HG03521 (cell line): ENCODE measurements around the gene GPR21.

ENCODE experiments used
- ATAC-seq: cut with Tn5 transposase; IDR thresholded peaks from one replicate; pipeline ENCODE4 v1.9.1; 2021; ENCODE audit warnings: mild to moderate bottlenecking, moderate library complexity; ENCODE audit not compliant: unreplicated experiment

The GPR21 gene

DNA sequence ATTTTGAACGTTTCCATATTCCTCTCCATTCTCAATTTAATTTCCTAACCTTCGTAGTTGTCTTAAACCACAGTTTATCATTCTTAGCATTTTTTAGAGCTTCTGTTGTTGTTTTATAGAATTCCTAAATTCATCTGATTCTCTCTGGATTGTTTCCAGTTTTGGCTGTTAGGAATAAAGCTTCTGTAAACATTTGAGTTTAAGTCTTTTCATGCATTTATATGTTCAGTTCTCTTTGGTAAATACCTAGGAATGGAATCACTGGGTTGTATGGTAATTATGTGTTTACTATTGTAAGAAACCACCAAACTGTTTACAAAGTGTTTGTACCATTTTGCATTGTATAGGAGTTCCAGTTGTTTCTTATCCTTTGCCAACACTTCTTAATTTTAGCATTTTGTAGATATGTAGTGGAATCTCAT lies 29.7 kb downstream of the GPR21 start:
- no peak for ATAC-seq

DNA sequence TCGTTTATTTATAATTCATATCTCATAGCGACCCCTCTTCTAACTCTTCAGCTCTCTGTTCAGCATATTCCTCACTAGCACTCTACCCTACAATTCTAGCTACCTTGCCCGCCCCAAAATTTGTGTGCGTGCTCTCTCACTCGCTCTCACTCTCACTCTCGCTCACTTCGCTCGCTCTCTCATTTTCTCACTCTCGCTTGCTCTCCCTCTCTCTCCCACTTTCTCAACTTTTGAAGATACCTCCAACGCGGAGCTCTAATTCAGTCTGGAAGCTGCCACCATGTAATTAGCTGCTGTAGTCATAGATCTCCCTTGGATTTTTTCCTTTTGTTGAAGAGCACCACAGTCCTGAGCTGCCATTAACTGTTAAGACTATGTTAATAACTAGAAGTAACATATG lies 30.4 kb downstream of the GPR21 start:
- no peak for ATAC-seq

DNA sequence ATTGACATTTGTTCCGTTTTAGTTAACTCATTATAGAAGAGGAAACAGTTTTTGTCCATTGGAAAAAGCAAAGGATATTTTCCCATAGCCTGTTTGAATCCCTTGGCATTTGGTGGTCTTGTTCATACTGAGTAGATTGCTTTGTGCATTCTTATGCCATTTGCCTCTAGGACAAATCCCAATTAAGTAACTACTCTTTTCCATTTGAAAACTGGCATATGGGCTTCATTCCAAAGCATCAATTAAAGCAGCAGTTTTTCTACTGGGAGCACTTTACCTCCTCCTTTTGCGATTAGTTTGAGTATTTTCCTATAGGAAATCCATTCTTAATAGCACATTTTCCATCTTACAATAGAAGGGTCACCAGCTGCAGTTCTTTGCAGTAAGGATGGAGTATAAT lies 31.2 kb downstream of the GPR21 start:
- no peak for ATAC-seq

DNA sequence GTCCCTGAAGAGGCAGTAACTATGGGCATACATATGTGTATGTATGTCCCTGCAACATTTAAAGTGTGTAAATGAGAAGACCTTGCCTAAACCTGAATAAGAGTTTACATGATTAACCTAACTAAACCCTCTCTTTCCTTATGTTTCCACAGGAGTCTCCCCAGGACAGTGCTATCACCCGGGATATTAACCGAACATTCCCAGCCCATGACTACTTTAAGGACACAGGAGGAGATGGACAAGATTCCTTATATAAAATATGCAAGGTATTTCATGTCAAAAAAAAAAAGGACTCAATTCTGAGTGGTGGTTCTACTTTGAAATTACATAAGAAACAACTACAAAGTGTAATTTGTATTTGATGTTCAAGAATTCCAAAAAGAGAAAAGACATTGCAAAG lies 31.7 kb downstream of the GPR21 start:
- ATAC-seq, result no peak

DNA sequence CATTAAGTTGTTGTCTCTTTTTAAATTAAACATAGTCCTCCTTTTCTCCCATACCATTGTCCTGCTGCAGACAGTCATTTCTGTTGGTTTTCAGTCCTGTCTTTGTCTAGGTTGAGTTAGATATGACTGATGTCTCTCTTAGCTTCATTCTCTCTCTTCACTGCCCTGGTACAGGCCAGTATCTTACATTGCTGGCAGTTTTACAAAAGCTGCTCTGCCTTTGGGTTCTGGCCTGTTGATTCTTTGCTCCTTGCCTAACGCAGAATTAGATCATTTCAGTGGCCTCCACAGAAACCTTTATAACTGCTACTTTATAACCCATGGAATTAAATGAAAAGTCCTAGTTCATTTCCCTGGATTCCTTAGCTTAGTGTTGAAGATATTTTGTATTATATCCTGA lies 33.7 kb downstream of the GPR21 start:
- ATAC-seq, result no peak

DNA sequence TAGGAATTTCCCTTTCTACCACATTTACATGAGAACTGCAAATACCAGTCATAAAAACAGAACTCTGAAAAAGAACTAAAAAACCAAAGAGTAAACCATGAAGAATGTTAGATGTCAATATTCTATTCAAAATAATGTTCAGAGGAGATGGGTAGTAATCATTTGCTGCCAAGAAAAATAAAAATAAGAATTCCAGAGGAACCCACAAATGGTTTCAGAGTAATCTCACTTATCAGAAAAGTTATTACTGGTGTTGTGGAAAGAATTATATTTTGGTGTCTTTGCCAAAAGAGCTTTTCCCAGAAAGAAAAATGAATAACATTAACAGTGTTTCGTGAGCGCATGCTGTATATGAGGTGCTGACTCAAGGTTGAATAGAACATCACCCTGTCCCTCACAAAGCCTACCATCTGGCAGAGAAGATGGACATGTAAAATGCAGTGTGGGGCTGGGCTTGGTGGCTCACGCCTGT lies 35.6 kb downstream of the GPR21 start:
- ATAC-seq, result no peak

DNA sequence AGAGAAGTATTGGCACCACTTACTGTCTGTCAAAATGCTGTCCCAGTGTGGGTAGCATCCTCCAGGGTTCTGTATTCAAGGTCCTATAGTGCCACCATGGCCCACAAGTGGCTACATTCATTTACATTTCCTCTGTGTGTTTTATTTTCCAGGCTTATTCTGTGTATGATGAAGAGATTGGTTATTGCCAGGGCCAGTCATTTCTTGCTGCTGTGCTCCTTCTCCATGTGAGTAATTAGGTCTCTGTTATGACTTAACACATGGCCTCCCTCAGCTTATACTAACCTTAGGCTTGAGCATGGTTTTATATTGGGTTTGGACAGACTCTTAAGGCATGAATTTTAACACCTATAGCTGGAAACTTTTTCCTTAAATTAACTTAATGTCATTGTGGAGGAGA lies 36.7 kb downstream of the GPR21 start:
- ATAC-seq, result no peak

DNA sequence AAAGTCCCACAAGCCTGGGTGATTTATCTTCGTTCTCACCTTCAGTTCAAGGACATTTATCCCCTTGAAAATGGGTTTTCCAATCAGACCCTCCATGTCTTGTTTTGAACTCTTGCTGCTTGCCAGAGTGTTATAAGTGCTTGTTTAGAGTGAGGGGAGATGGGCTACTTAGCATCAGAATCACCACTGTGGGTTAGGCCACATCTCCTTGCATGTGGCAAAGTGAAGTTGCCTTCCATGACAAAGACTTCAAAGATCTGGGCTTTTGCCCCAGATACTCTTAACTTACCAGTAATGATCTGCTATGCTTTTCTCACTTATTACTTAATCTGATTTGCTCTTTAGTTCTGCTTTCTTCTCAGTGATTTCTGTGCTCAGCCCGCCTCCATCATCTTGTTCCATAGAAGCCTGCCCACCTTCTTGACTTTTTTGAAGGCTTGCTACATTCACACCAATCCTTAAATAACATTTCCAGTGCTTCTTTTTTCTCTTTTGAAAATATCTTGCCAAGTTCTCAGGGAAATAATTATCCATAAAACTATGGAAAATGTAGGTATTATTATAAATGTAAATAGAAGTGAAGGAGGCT lies 39.0 kb downstream of the GPR21 start:
- ATAC-seq, result no peak

DNA sequence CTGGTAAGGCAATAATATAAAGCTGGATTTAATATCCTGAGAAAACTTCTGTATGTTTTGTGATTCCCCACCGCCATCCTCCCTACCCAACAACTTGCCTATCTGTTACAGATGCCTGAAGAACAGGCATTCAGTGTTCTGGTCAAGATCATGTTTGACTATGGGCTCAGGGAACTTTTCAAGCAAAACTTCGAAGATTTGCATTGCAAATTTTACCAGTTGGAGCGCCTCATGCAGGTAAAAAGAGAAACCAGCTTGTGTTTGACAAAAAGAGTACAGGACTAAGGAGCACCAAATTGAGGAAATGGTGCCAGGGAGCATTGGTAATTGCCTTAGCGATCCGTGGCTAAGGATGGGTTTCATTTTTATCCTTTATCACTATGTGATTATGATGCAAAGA lies 40.0 kb downstream of the GPR21 start:
- no peak for ATAC-seq

DNA sequence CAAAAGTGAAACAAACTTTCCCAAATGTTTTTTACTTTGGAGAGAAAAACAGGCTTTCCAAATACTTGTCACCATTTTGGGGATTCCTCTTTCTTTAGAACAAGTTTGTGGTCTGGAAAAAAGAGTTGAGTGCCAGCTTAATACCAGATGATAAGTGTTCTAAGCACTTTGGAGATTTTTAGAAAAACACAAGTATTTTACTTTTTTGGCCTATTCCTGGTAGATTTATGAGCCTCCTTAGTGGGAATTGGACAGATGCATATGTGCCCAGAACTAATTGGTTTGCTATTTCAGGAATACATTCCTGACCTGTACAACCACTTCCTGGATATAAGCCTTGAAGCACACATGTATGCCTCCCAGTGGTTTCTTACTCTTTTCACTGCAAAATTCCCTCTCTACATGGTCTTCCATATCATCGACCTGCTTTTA lies 40.5 kb downstream of the GPR21 start:
- ATAC-seq, result no peak

DNA sequence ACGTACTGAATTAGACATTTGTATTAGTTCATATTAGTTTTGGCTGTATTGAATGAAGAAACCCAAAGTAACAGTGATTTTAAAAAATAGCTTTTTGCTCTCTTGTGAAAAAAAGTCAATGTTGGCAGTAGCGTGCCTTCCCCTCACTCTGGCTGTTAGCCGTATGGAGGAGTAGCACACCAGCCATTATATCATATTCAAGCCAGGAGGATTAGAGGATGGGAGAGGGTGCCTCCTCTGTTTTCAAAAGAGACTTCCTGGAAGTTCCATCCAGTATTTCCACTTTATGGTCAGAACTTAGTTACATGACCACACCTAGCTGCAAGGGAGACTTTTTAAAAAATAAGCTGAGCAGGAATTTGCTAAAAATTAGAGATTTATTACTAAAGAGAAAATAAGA lies 41.2 kb downstream of the GPR21 start:
- ATAC-seq, result no peak

DNA sequence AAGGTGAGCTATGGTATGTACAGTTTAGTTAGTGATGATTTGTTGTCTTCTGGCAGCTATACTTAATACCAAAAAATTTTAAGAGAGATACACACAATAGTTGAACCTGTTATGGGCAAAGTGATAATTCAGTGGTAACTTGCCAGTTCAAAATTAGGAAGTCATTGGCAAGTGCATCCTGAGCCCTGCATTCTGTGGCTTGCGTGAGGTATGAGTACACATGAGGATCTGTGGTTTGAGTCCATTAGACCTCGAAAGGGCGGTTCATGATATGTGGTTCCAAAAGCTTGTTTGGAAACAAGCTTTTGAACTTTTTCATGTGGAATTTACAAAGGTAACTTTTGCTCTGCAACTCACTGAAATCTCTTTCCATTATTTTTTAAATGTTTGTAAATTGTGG lies 47.0 kb downstream of the GPR21 start:
- no peak for ATAC-seq

DNA sequence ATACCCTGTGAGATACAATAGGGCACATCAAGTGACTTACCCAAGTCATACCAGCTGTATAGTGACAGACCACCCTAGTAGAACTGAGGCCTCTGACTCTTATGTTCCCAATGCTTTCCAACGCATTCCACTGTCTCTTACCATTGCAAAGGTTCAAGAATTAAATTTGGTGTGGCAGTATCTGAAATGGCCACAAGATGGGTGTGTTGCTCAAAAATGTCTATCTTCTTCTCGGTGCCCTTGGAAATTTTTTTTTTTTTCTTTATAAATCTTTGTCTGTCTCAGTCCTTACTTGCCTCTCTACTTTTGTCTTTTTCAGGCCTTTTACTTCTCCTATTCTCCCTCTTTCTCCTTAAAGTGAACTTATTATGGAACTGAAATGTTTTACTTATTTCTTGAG lies 48.4 kb downstream of the GPR21 start:
- ATAC-seq, result no peak

DNA sequence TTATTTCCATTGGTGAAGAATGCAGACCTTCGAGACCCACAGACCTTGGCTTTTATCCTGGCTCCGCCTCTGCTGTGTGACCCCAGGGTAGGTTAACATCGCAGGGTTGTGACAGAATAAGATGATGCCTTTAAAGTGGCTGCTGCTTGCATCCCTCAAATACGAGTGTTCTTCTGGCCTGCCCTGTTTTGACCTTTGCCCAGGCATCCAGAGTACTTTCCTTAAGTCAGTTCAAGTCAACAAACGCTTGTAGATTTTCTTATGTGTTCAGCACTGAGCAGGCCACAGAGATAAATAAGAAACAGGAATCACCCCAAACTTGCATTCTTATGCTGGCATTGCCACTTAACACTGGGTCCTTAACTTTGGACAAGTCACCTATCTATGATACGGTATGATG lies 50.2 kb downstream of the GPR21 start:
- ATAC-seq, result no peak

DNA sequence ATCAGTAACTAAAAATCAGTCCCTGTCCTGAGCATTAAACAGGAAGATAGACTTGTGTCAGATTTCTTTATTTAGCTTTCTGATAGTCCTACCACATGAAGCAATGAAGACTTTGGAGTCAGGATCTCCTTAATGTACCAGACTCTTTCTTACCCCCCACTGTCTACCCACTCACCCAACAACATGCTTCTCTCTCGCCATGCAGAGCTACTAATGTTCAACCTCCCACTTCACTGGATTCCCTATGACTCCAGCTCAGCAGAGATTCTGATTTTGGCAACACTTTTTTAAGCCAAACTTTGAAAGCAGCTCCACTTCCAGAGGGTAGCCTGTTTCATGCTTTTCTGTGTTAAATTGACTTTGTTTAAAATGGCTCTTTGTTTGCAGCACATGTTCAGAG lies 50.8 kb downstream of the GPR21 start:
- ATAC-seq, result no peak
